ENCODE results near the gene RHBDL1.
A peak's percentile ranks its signal among the peaks of the same experiment; 100 is the strongest.

Gene RHBDL1

DNA sequence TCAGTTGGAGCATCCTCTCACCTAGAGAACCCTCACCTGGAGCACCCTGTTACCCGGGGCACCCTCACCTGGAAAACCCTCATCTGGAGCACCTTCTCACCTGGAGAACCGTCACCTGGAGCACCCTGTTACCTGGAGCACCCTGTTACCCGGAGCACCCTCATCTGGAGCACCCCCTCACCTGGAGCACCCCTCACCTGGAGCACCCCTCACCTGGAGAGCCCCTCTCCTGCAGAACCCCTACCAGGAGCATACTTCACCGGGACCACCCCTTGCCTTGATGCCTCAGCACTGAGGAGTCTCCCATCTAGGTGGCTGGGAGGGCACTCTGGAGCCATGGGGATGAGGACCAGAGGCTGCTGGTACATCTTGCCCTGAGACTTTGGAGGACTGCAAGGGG, 33.5 kb downstream of the RHBDL1 start:
- no peak for DNase-seq

GRCh38 chr16:709566-710499, 34.4 kb downstream of the RHBDL1 start:
- peak; percentile 82 for DNase-seq

- no peak for DNase-seq
Observed at GRCh38 chr16:710500-711075, 35.1 kb downstream of the RHBDL1 start.

- DNase-seq: no peak
Observed at GRCh38 chr16:711084-711483, 35.6 kb downstream of the RHBDL1 start.

DNA sequence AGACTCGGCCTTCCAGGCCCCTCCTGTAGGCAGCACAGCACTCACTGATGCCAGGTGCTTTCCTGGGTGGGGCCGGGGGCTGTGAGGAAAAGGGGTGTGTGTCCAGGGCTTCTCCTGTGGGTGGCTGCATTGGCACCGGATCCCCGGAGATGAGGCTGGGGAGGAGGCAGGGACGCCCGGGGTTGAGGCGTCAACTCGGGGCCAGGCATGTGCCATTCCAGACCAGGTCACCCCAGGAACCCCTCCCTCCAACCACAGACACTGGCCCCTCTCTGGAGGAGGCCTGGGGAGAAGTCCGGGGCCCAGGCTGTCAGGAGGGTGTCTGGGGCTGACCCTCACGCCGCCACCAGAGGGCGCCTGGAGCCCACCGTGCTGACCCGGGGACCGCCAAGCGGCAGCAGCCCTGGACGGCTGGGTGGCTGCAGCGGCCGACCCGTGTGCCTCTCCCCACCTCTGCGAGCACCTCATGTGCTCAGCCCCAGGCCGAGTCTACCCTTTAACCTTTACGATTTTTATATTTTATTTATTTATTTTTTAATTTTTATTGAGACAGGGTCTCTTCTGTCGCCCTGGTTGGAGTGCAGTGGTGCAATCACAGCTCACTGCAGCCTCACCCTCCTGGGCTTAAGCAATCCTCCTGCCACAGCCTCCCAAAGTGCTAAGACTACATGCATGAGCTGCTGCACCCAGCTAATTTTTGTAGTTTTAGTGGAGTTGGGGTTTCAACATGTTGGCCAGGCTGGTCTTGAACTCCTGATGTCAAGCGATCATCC, 36.3 kb downstream of the RHBDL1 start:
- peak; percentile 77 for DNase-seq

DNA sequence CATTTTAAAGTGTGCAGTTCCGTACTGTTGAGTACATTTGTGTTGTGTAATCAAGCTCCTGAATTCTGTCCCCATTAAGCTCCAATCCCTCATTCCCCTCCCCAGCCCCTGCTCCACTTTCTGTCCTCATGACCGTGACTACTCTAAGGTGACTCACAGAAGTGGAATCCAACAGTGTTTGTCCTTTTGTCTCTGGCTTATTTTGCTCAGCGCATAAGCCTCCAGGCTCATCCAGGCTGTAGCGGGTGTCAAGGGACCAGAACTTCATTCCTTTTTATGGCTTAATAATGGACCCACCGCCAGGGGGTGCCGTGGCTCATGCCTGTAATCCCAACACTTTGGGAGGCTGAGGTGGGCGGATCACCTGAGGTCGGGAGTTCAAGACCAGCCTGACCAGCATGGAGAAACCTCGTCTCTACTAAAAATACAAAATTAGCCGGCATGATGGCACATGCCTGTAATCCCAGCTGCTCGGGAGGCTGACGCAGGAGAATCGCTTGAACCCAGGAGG, 37.3 kb downstream of the RHBDL1 start:
- peak; percentile 78 for DNase-seq

GRCh38 chr16:714079-714478, 38.6 kb downstream of the RHBDL1 start:
- DNase-seq: no peak

DNA sequence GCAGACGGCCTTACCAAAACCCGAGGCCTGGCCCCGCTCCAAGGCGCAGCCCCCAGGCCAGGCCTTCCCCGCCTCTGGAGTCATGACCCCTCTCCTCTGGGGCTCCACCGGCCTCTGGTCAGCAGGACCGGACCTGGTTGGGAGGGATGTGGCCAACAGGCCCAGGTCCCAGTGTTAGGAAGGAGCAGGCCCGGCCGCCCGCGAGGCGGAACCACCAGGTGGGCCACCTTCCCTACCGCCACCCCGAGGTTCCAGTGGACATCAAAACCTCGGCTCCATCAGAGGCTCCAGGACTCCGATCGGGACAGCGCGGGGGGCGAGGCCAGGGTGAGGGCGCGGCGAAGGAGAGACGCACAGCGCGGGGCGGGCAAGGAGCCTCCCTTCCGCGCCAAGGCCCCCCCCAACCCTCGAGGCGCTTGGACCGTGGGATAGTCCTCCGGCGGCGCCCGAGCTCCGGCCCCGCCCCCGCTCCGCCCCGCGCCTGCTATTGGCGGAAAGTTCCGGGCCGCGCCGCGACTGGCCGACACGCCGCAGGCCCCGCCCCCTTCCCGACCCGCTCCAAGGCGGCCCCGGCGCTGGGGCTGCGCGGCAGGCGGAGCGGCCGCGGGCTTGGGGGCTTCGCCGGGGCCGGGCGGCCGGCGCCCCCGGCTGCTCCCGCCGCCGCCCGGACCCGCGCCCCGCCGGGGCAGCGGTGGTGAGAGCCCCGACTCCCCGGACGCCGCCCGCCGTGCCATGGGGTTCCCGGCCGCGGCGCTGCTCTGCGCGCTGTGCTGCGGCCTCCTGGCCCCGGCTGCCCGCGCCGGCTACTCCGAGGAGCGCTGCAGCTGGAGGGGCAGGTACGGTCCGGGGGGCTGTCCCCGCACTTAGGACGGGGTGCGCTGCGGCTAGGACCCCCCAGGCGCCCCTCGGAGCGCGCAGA, 39.3 kb downstream of the RHBDL1 start, which contains the start of gene METRN:
TSS of gene METRN (plus strand) at position 561 of the 919 bp plus-strand sequence. CDS start at position 733, 172 bp downstream.
- DNase-seq: peak; percentile 68

DNA sequence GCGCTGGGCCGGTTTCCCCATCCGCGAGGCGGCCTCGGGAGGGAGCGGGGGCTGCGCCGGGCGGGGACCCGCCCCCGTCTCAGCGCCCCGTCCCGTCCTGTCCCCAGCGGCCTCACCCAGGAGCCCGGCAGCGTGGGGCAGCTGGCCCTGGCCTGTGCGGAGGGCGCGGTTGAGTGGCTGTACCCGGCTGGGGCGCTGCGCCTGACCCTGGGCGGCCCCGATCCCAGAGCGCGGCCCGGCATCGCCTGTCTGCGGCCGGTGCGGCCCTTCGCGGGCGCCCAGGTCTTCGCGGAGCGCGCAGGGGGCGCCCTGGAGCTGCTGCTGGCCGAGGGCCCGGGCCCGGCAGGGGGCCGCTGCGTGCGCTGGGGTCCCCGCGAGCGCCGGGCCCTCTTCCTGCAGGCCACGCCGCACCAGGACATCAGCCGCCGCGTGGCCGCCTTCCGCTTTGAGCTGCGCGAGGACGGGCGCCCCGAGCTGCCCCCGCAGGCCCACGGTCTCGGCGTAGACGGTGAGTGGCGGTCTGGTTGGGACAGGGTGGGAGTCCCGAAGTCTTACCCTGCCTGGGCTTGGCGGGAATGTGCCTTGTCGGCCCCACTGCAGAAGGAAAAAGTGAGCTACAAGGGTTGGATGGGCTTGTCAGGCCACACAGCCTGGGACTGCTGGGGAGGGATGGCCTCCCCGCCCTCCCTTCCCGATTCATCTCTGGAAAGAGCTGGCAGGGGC, 40.2 kb downstream of the RHBDL1 start:
- DNase-seq: no peak

DNA sequence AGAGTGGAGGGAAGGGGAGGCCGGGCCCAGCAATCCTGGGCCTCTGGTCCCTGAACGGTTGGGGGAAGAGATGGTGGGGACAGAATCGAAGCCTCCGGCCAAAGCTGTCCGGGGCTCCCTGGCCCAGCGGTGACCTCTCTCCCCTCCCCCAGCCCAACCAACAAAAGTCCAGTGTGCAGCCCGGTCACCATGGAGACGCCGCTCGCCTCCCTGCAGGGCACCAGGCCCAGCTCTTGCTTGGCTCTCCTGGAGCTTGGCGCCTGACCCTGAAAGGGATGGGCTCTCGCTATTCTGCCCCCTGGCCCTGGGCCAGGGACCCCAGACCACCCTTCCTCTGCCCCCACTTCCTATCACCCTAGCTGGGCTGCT, 40.7 kb downstream of the RHBDL1 start:
- no peak for DNase-seq

GRCh38 chr16:716768-717325, 41.4 kb downstream of the RHBDL1 start:
- no peak for DNase-seq

DNA sequence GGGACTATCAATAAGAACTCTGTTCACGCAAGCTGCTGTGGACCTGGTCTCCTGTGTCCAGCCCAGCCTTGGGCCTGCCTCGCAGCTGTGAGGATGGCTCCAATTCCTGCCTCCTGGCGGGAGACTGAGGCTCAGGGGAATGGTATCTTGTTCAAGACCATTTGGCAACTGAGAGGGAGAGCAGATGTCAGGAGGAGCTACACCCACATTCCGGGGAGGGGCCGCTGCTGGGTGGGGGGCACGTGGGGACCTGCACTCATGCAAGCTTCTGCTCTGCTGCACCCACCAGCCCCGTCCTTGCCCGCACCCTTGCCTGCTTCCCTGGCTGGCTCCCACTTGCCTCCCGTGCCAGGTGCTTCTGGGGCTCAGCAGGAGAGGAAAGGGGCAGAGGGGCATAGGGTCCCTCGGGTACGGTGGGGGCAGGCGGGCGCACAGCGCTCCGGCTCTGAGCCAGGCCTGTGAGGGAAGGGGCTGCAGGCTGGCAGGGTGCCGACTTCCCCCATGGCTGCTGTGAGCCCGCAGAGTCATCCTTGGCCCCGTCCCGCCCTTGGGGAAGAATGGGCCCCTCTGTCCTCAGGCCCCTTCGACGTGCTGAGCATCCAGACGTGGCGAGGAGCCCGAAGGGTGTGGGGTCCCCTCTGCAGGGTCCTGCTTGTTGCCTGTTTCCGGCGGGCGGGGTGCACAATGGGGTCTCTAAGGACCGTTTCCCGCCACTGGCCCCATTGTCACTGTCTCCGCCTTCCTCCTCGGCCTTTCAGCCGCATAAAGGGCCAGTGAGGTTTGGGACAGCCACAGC, 42.2 kb downstream of the RHBDL1 start:
- DNase-seq: no peak

GRCh38 chr16:718389-718788, 42.9 kb downstream of the RHBDL1 start:
- no peak for DNase-seq

DNA sequence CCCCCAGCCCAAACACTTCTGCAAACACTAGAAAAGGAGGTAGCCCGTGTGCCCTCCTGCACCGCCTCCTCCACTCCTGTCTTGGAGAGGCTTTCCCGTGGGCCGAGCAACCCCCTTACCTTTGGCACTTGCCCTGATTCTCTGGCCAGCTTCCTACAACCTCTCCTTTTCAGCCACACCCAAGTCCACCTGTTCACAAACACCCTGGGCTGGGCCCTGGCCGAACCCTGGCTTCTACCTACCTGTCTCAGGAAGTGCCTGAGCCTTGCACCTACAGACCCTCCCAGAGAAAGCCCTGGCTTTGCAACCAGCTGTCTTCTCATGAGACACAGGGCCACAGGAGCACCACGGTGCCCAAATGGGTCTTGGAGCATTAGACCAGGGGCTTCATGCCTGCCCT, 43.5 kb downstream of the RHBDL1 start:
- no peak for DNase-seq

DNA sequence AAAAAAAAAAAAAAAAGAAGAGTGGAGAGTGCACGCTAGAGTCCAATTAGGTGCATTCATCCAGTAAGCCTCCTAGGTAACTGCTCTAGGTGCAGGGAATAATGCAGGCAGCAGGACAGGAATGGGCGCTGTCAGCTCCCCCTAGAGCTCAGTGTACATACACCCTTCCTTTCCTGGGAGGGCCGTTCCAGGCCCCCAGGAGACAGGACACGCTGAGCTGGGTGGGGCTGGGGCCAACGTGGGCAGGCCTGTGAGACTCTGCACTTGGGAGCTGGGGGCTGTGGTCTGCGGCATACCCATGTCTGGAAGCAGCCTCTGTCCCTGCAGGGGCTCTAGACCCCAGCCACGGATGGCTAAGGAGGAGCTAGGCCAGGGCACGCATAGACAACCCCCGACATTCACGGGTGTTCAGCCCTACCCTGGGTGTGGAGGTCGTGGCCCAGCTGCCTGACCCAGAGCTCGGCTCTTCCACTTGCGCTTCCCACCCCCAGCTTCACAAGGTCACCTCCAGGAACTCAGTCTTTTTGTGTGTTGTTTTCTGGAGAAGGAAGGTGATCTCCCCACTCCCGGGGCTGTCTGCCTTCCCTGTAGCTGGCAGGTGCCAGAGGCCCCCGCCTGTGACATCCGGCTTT, 44.5 kb downstream of the RHBDL1 start:
- DNase-seq: peak; percentile 47

DNA sequence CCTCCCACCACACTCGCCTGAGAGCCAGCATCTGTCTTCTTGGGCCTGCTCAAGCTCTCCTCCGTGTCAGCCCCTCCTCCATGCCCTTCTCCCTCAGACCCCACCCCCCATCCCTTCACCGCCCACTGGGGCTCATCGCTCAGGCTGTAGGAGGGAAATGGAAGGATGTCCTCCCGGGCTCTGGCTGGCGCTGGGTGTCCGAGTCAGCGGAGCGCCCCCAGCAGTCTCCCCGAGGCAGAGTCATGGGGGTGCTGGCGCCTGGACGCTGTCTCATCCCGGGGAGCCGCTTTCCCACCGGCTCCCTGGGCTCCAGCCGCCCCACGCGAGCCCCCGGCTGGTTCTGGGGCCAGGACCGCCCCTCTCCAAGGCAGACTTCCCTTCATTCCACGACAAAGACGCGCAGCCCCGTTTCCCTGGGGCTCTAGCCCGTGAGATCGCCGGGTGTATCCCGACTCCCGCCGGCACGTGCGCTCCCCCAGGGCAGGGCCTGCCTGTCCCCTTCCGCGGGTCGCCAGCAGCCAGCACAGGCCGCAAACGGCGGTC, 45.0 kb downstream of the RHBDL1 start:
- peak; percentile 65 for DNase-seq

DNA sequence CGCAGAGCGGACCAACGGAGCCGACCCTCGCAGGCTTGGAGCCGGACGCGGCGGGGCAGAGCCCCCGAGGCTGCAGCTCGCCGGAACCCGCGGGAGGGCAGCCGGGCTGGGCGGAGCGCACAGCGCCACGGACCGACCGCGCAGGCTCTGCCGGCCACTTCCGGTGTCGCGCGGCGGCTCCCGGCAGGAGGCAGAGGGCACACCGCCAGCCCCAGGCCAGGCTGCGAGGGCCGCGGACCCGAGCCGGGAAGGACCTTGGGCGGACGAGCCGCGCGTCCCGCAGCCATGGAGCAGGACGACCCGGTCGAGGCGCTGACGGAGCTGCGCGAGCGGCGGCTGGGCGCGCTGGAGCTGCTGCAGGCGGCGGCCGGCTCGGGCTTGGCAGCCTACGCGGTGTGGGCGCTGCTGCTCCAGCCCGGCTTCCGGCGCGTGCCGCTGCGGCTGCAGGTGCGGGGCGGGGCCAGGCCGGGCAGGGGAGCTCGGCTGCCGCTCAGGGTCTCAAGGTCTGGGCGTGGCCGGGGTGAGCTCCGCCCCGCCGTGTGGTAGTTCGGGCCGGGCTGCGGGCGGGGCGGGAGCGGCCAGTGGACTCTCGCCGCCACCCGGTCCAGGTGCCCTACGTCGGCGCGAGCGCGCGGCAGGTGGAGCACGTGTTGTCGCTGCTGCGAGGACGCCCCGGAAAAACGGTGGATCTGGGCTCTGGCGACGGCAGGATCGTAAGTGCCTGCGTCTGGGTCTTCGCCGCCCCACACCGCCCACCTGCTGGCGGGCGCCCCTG, 45.7 kb downstream of the RHBDL1 start, which contains the start of gene ANTKMT:
TSS of gene ANTKMT (plus strand) at position 157 of the 775 bp plus-strand sequence. CDS start at position 286, 129 bp downstream.
- DNase-seq: peak; percentile 94

- no peak for DNase-seq
Observed at GRCh38 chr16:721765-722540, 46.5 kb downstream of the RHBDL1 start.

All from OCI-M1 (cell line).